Hematopoietic multipotent progenitor cell treated with erythropoietin and hydrocortisone succinate and interleukin-3 and kit ligand, for 6 days (in vitro differentiated cells): Measurements from ENCODE around the gene LMF2.
A peak's percentile ranks its signal among the peaks of the same experiment; 100 is the strongest.
"Not testable (repeated sequence)": the region's sequence is repeated elsewhere in the genome, so short reads cannot be mapped to it uniquely, and the experiment has no call there.

Source experiments
- DNase-seq: peaks from one replicate; pipeline ENCODE4 v3.0.0-alpha.2; 2015

The LMF2 gene

DNA sequence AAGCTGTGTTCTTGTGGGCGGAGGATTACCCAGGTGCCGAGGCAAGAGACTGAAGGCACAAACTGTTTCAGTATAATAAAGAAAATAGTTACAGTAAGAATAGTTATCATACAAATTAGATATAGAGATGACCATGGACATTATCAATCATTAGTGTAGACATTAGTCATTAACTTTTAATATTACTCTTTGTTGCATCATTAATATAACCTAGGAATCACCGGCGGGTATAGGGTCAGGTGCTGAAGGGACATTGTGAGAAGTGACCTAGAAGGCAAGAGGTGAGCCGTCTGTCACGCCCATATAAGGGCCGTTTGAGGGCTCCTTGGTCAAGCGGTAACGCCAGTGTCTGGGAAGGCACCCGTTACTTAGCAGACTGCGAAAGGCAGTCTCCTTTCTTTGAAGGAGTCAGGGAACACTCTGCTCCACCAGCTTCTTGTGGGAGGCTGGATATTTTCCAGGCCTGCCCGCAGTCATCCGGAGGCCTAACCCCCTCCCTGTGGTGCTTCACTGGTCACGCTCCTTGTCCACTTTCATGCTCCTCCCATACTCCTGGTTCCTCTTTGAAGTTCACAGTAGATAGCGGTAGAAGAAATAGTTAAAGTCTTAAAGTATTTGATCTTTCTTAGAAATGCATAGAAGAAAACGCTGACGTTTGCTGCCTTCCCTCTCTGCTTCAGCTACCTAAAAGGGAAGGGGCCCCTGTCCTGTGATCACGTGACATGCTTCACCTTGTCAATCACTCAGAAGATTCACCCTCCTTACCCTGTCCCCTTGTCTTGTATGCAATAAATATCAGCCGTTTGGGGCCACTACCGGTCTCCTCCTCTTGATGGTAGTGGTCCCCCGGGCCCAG lies 26.6 kb upstream of the LMF2 start:
- DNase-seq = not testable (repeated sequence)

DNA sequence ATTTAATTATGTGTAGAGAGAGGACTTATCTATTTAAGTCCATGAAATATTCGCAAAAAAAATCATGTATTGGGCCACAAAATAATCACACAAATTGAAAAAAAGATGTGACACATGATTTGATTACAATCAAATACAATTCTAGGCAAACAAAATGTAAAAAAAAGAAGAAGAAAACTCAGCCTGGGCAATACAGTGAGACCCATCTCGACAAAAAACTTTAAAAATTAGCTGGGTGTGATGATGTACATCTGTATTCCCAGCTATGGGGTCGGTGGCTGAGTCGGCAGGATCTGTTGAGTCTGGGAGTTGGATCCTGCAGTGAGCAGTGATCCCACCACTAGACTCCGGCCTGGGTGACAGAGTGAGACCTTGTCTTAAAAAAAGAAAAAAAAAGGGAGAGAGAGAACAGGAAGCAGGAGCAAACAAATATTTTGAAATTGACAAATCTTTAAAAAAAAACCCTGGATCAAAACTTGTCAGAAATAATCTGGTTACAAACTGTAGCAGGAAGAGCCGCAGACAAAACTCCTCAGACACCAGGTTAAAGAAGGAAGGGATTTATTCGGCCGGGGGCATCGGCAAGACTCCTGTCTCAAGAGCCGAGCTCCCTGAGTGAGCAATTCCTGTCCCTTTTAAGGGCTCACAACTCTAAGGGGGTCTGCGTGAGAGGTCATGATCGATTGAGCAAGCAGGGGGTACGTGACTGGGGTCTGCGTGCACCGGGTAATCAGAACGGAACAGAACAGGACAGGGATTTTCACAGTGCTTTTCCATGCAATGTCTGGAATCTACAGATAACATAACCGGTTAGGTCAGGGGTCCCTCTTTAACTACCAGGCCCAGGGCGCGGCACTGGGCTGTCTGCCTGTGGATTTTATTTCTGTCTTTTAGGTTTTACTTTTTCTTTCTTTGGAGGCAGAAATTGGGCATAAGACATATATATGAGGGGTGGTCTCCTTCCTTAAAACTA lies 25.6 kb upstream of the LMF2 start:
- no peak for DNase-seq

DNA sequence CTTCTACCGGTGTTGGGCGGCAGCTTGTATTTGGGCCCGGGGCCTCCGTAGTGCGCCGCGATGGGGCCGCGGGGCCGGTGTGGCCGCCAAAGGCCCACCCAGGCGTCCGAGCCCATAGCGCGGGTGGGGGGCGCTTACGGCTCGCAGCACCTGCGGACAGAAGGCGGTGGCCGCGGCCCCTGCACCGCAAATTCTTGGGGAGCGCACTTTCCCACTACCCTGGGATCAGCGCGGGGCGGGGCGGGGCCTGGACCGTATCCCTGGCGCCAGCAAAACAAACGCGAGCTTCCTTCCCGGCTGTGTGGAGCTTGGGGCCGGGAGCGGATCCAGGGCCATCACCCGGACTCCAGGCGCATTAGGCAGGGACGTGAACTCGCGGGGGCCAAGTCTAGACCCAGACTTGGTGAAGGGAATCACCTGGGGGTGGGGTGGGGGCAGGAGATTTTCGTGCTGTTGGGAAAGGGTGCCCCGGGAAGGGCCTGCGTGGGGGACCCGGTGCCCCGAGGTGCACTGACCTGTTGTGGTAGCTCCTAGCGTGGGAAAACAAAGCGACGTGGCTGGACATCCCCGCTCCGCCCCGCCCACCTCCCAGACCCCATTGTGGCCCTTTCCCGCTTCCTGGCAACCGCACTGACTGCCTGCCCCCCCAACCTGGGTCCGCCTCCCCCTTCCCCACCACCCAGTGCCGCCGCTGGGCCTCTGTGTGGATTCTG lies 24.6 kb upstream of the LMF2 start:
- peak; percentile 16 for DNase-seq

DNA sequence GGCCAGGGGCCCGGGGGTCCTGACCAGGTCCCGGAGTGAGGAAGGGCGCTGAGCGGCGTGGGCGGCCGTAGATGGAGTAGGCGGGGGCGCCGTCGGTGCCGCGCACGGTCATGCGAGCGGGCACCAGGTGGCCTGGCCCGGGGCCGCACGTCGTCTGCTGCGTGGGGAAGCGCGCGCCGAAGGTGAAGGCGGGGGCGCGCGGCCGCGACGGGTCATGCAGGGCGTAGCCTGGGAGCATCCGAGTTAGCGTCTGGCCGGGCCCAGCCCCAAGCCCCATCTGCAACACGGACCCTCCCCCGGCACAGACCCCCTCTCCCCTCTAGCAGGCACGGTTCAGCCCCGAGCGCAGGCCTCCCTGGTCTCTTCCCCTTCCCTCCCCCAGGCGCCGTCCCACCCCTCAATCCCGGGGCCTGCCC lies 24.1 kb upstream of the LMF2 start:
- peak; percentile 58 for DNase-seq

- peak; percentile 93 for DNase-seq
Observed at GRCh38 chr22:50530877-50531545, 23.5 kb upstream of the LMF2 start.

DNA sequence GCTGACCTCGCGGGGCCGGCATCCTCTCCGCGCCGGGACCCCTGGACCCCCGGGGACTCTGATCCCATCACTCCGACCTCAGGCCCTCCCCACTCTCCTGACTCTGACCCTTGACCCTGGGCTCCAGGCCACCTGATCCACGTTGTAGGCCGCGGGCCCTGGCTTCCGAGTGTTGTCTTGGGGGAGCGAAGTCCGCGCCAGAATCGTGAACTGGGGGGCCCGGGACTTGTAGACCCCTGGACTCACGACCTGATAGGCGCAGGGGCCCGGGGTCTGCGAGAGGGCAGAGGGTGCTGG lies 23.0 kb upstream of the LMF2 start:
- DNase-seq = no peak

DNA sequence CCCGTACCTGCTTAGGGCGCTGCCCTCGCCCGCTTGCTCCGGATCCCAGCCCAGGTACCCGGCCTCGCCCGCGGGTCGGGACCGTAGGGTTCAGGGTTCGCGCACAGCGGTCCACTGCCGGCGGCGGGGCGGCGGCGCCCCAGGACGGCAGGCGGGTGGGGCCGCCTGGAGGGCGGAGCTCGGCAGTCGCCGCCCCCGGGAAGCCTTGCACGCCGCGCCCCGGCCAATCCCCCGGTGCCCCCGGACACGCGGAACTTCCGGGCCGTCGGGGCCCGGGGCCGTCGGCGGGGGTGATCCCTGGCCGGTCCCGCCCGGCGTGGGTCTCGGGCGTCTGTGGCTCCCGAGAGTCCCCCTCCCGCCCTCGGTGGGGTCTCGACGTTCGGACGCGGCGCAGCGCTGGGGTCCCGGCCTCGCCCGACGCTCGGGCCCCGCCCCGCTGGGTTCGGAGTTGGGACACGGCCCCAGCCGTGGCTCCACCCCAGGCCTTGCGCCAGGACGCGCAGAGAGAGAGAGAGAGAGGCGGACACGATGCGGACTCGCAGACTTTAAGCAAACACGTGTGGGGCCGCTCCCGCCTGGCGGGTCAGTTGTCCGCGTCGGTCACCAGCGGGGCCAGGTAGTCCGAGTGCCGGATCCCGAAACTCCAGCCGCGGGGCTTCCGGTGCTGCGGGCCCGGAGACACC lies 22.5 kb upstream of the LMF2 start, which contains the start of gene TYMP:
TSS of gene TYMP (minus strand) at position 116 of the 683 bp plus-strand sequence. CDS start 303 bp downstream, outside the sequence.
- peak; percentile 86 for DNase-seq

DNA sequence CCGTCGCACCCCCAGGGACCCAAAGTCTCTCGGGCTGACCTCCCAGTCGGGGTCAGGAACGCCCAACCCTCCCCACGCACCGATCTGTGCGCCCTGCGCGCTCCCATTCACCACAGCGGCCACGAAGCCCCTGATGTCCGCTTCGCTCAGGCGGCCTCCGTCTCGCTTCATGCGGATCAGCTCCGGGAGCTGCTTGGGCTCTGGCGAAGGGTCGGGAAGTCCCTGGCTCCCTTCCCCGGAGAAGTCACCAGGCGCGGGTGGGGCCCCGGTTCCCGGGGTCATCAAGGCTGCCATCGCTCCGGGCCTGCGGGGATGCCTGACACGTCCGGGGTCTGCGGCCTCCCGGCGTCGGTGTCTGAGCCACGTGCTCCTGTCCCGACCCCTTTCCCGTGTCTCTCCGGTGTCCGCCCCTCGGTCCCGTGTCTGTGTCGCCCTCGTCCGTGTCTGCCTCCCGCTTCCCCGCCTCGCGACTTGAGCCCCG lies 22.0 kb upstream of the LMF2 start:
- DNase-seq = no peak

- no peak for DNase-seq
Observed at GRCh38 chr22:50528682-50529415, 21.3 kb upstream of the LMF2 start.

GRCh38 chr22:50527921-50528681 lies 20.6 kb upstream of the LMF2 start:
- no peak for DNase-seq

GRCh38 chr22:50526834-50527801 lies 19.6 kb upstream of the LMF2 start:
- peak; percentile 86 for DNase-seq

GRCh38 chr22:50526108-50526833 lies 18.8 kb upstream of the LMF2 start:
- peak; percentile 86 for DNase-seq

DNA sequence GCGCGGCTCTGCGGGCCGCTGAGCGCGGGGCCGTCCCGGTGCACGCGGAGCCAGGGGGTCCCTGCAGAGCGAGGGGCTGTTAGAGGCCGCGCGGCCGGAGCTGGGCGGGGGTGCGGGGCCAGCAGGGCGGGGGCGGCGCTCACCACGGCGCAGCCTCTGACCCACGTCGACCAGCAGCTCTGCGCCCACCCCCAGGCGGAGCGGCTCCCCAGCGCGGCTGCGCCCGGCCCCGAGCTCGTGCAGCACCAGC lies 18.3 kb upstream of the LMF2 start:
- DNase-seq = no peak

GRCh38 chr22:50525104-50525857 lies 17.8 kb upstream of the LMF2 start, which contains the start of gene SCO2:
SCO2 (minus strand) TSS chr22:50525598; CDS start chr22:50524411, 1,187 bp downstream.
- DNase-seq = peak; percentile 98

GRCh38 chr22:50524676-50525103 lies 17.2 kb upstream of the LMF2 start:
- no peak for DNase-seq

- no peak for DNase-seq
Observed at GRCh38 chr22:50523806-50524675, 16.5 kb upstream of the LMF2 start.

DNA sequence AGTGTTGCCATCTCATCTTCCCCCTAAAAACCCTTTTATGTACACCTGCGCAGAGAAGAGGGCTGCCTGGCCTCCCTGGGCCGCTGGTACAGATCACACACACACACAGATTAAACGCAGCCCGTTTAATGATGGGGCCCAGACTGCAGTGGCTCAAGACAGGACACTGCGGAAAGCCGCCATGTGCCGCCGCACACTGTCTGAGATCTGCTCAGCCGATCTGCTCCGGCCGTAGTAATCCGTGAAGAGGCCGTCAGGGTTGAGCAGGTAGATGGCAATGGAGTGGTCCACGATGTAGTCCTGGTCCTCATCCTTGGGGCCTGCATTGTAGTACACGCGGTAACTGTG lies 15.9 kb upstream of the LMF2 start:
- DNase-seq = no peak
